ENCODE results near the gene LTC4S. TPM values are rescaled to one million over a fixed set of nuclear protein-coding genes. Genes with fewer than 3 reads are reported as not detected.

Gene LTC4S
- total and polyA plus RNA-seq, 2 experiments from 2014 or later, result 3.7 TPM; not detected in 1

DNA sequence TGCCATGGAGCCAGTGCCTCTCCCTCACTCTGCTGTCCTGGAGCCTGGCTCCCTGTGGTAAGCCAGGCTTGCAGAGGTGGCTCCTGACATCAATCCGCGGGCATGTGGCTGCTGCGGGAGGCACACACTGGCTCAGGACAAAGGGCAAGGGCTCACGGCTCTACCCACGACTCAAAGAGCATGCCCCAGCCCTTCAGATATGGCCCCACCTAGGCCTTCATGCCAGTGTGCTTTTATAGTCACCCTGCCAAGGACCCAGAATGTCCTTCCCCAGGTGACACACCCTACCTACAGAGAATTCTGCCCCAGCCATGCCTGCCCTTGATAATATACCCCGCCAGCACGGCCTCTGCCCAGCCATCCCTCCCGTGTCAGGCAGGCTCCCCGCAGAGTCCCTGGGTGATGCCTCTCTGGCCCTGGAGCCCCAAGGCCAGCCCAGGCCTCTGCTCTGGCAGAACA lies 11.3 kb downstream of the LTC4S start:
- Histone ChIP-seq H3K9me3 (ENCODE audit: low read depth) (no peaks in the 10 kb centered on the region), H3K27me3 (no peaks in the 10 kb centered on the region), H3K27ac (peak overlapping the region; percentile 99), H3K9me2 (replicated peaks; ENCODE audit: insufficient read depth) (no peaks in the 10 kb centered on the region), H3K79me2 (peaks cover 63% of the 10 kb centered on the region), H3K4me2 (peak overlapping the region; percentile 99), H3K36me3 (replicated peaks; ENCODE audit: insufficient read depth, low read depth) (no peaks in the 10 kb centered on the region), H2AFZ (no peak overlapping the region), H3K4me1 (ENCODE audit: insufficient read depth) (peaks cover 36% of the 10 kb centered on the region), H3K4me3 (peak overlapping the region; percentile 100), H4K20me1 (ENCODE audit: insufficient read depth, poor library complexity, severe bottlenecking) (peaks cover 48% of the 10 kb centered on the region)
- 51% methylated on average over 9 of the region's 9 CpGs for WGBS (ENCODE audit: low lambda C conversion rate, missing lambda C conversion rate)
- TF ChIP-seq EZH2phosphoT487 (IDR thresholded peaks at IDR 0.05; ENCODE audit: low read depth, severe bottlenecking, unreplicated experiment), result no peak
- TF ChIP-seq EZH2 (IDR thresholded peaks at IDR 0.05; ENCODE audit: borderline replicate concordance), result no peak
- TF ChIP-seq, protein P1, sequence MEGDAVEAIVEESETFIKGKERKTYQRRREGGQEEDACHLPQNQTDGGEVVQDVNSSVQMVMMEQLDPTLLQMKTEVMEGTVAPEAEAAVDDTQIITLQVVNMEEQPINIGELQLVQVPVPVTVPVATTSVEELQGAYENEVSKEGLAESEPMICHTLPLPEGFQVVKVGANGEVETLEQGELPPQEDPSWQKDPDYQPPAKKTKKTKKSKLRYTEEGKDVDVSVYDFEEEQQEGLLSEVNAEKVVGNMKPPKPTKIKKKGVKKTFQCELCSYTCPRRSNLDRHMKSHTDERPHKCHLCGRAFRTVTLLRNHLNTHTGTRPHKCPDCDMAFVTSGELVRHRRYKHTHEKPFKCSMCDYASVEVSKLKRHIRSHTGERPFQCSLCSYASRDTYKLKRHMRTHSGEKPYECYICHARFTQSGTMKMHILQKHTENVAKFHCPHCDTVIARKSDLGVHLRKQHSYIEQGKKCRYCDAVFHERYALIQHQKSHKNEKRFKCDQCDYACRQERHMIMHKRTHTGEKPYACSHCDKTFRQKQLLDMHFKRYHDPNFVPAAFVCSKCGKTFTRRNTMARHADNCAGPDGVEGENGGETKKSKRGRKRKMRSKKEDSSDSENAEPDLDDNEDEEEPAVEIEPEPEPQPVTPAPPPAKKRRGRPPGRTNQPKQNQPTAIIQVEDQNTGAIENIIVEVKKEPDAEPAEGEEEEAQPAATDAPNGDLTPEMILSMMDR (IDR thresholded peaks at IDR 0.05; ENCODE audit: poor library complexity), result no peak
- peak; percentile 33 for DNase-seq (ENCODE audit: low spot score)

DNA sequence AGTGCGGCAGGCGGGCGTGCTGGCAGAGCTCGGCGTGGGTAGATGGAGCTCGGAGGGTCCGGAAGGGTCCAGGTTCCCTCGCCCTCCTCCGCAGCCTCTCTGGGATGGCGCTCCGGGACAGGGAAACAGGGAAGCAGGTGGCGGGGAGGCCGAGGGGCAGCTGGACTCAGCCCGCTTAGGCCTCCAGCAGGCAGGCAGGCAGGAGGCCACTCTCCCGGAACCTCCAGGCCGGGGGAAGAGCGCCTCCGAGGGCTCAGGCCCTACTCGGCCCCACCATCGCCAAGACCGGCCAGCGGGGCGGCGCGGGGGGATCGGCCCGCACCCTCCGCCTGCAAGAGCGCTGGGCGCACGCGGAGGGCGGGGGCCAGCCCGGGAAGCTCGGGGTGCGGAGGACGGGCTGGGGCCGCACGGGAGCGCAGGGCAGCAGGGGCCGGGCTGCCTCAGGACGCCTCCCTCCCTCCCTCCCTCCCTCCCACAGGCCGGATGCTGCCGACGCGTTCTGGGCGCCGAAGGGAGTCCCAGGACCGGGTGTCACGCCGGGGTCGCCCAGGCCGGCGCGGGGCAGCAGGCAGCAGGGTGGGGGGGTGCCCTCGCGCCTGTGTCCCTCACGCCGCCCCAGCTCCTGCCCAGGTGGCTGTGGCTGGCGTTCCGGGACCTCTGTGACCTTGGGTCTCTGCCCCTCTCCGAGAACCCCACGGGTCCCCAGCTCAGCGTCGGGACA lies 11.9 kb downstream of the LTC4S start:
- H3K27me3 ChIP-seq, result no peaks in the 10 kb centered on the region
- peak overlapping the region; percentile 99 for H3K4me2 ChIP-seq
- peaks cover 36% of the 10 kb centered on the region for H3K4me1 ChIP-seq (ENCODE audit: insufficient read depth)
- H2AFZ ChIP-seq, result peak overlapping the region; percentile 74
- TF ChIP-seq, protein P1 (IDR thresholded peaks at IDR 0.05; ENCODE audit: poor library complexity), result no peak
- no peaks in the 10 kb centered on the region for H3K9me3 ChIP-seq (ENCODE audit: low read depth)
- peaks cover 64% of the 10 kb centered on the region for H3K79me2 ChIP-seq
- H3K4me3 ChIP-seq, result peak overlapping the region; percentile 100
- H3K9me2 ChIP-seq (replicated peaks; ENCODE audit: insufficient read depth), result no peaks in the 10 kb centered on the region
- peak; percentile 72 for DNase-seq (ENCODE audit: low spot score)
- whole genome bisulfite sequencing (ENCODE audit: low lambda C conversion rate, missing lambda C conversion rate), result 11% methylated on average over 27 of the region's 65 CpGs
- H4K20me1 ChIP-seq (ENCODE audit: insufficient read depth, poor library complexity, severe bottlenecking), result peaks cover 46% of the 10 kb centered on the region
- H3K27ac ChIP-seq, result peak overlapping the region; percentile 99
- H3K36me3 ChIP-seq (replicated peaks; ENCODE audit: insufficient read depth, low read depth), result no peaks in the 10 kb centered on the region

DNA sequence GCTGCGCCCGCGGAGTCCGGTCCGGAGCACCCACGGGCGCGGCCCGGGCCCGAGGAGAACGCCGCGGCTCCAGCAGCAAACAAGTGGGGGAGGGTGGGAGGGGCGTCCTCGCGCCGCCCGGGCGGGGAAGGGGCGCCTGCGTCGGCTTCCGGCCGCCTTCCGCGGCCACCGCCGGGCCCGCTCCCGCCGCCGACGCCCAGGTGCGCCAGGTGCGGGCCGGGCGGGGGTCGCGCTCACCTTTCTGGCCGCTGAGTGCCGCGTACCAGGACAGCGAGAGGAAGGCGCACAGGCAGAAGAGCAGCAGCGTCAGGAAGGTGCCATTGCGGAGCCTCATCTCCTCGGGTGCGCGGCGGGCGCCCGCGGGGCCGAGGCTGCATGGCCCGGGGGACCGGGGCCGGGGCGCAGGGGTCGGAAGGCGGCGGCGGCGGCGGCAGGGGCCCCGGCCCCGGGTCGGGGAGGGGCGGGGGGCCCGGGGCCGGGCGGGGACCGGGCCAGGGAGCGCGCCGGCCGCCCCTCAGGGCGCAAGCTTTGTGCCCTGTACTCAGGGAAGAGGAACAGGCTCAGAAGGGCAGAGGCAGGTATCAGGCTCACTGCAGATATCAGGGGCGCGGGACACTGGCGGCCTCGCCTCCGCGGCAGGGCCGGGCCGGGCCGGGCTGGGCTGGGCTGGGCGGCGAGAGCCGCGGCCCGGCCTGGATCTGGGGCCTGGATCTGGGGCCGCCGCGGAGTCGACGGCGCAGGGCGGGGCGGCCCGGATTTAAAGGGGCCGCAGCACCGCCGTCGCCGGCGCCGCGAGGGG lies 12.7 kb downstream of the LTC4S start, which contains the start of gene MGAT4B:
MGAT4B (minus strand) TSS at position 617 of the 799 bp plus-strand sequence; CDS start at position 334, 283 bp downstream.
- H3K4me1 ChIP-seq (ENCODE audit: insufficient read depth), result peaks cover 36% of the 10 kb centered on the region
- H2AFZ ChIP-seq, result peak within 1 kb of the TSS; percentile 97

More for the DNA sequence above, 12.7 kb downstream of the LTC4S start, which contains the start of gene MGAT4B:
- DNase-seq (ENCODE audit: low spot score), result peak; percentile 94
- H3K9me3 ChIP-seq (ENCODE audit: low read depth), result no peaks in the 10 kb centered on the region
- peaks cover 64% of the 10 kb centered on the region for H3K79me2 ChIP-seq
- H3K36me3 ChIP-seq (replicated peaks; ENCODE audit: insufficient read depth, low read depth), result no peaks in the 10 kb centered on the region
- H3K4me2 ChIP-seq, result peak within 1 kb of the TSS; percentile 99
- no peaks in the 10 kb centered on the region for H3K9me2 ChIP-seq (replicated peaks; ENCODE audit: insufficient read depth)
- 1% methylated on average over 27 of the region's 108 CpGs for WGBS (ENCODE audit: low lambda C conversion rate, missing lambda C conversion rate)
- H3K27ac ChIP-seq, result peak within 1 kb of the TSS; percentile 99
- H4K20me1 ChIP-seq (ENCODE audit: insufficient read depth, poor library complexity, severe bottlenecking), result peaks cover 41% of the 10 kb centered on the region
- peak within 1 kb of the TSS; percentile 100 for H3K4me3 ChIP-seq
- H3K27me3 ChIP-seq, result no peaks in the 10 kb centered on the region
- TF ChIP-seq, protein P1 (IDR thresholded peaks at IDR 0.05; ENCODE audit: poor library complexity), result no peak
- TF ChIP-seq EZH2 (IDR thresholded peaks at IDR 0.05; ENCODE audit: borderline replicate concordance), result no peak
- TF ChIP-seq EZH2phosphoT487 (IDR thresholded peaks at IDR 0.05; ENCODE audit: low read depth, severe bottlenecking, unreplicated experiment), result no peak

All from hepatocyte (in vitro differentiated cells).